ENCODE measurements around the gene SP3.

The SP3 gene

GRCh38 chr2:173962583-173963110, 2.5 kb downstream of the SP3 start:
- TF ChIP-seq CTCF (IDR thresholded peaks at IDR 0.05) (no peak), ZFX (IDR thresholded peaks at IDR 0.05; ENCODE audit: borderline replicate concordance) (no peak)
- H3K27ac ChIP-seq: peak overlapping the region; percentile 98

- peak overlapping the region; percentile 98 for H3K27ac ChIP-seq
- TF ChIP-seq ZFX (IDR thresholded peaks at IDR 0.05; ENCODE audit: borderline replicate concordance) (no peak), CTCF (IDR thresholded peaks at IDR 0.05) (no peak)
Observed at GRCh38 chr2:173962031-173962430, 3.1 kb downstream of the SP3 start.

GRCh38 chr2:173961346-173961705, 3.8 kb downstream of the SP3 start:
- H3K27ac ChIP-seq: no peak overlapping the region

GRCh38 chr2:173959909-173960308, 5.3 kb downstream of the SP3 start:
- TF ChIP-seq CTCF (IDR thresholded peaks at IDR 0.05): no peak
- TF ChIP-seq ZFX (IDR thresholded peaks at IDR 0.05; ENCODE audit: borderline replicate concordance): no peak
- H3K27ac ChIP-seq: no peak overlapping the region

More at GRCh38 chr2:173961346-173961705, 3.8 kb downstream of the SP3 start:
- no peak for TF ChIP-seq ZFX (IDR thresholded peaks at IDR 0.05; ENCODE audit: borderline replicate concordance)
- TF ChIP-seq CTCF (IDR thresholded peaks at IDR 0.05): no peak

GRCh38 chr2:173959358-173959884, 5.8 kb downstream of the SP3 start:
- TF ChIP-seq ZFX (IDR thresholded peaks at IDR 0.05; ENCODE audit: borderline replicate concordance): no peak
- no peak for TF ChIP-seq CTCF (IDR thresholded peaks at IDR 0.05)
- H3K27ac ChIP-seq: no peak overlapping the region

GRCh38 chr2:173958198-173958846, 6.9 kb downstream of the SP3 start:
- TF ChIP-seq CTCF (IDR thresholded peaks at IDR 0.05) (no peak), ZFX (IDR thresholded peaks at IDR 0.05; ENCODE audit: borderline replicate concordance) (no peak)
- H3K27ac ChIP-seq: no peak overlapping the region

GRCh38 chr2:173957517-173957916, 7.7 kb downstream of the SP3 start:
- H3K27ac ChIP-seq: no peak overlapping the region
- no peak for TF ChIP-seq ZFX (IDR thresholded peaks at IDR 0.05; ENCODE audit: borderline replicate concordance)
- no peak for TF ChIP-seq CTCF (IDR thresholded peaks at IDR 0.05)

Measured in 22Rv1 (cell line).